Measurements from ENCODE around the gene TARBP1.

- TF ChIP-seq POLR2A (IDR thresholded peaks at IDR 0.05) = no peak
- TF ChIP-seq CTCF (IDR thresholded peaks at IDR 0.05) = no peak
- TF ChIP-seq POLR2AphosphoS5 (IDR thresholded peaks at IDR 0.05) = no peak
Observed at GRCh38 chr1:234348964-234349363, 130.0 kb downstream of the TARBP1 start.

Data from transverse colon (tissue), 4 donors.